Fibroblast of pulmonary artery (primary cell): ENCODE results near the gene ASPDH.

Experiments used
- DNase-seq: peaks from one replicate; pipeline ENCODE4 v3.0.0-alpha.2; 2010; ENCODE audit warnings: low read depth
- H3K4me3 ChIP-seq: replicated peaks from 2 replicates; pipeline ENCODE4 v1.5.1; 2011; ENCODE audit warnings: low read depth, mild to moderate bottlenecking, control low read depth, low read length, moderate library complexity
- TF ChIP-seq, protein P1 (sequence below): IDR thresholded peaks from 2 replicates; pipeline ENCODE4 v1.5.1; 2011; ENCODE audit warnings: mild to moderate bottlenecking, control low read depth, low read length, inconsistent platforms; ENCODE audit errors: missing control alignments

Gene ASPDH

GRCh38 chr19:50510121-50510670 is 3.5 kb downstream of the ASPDH start:
- TF ChIP-seq, protein P1, sequence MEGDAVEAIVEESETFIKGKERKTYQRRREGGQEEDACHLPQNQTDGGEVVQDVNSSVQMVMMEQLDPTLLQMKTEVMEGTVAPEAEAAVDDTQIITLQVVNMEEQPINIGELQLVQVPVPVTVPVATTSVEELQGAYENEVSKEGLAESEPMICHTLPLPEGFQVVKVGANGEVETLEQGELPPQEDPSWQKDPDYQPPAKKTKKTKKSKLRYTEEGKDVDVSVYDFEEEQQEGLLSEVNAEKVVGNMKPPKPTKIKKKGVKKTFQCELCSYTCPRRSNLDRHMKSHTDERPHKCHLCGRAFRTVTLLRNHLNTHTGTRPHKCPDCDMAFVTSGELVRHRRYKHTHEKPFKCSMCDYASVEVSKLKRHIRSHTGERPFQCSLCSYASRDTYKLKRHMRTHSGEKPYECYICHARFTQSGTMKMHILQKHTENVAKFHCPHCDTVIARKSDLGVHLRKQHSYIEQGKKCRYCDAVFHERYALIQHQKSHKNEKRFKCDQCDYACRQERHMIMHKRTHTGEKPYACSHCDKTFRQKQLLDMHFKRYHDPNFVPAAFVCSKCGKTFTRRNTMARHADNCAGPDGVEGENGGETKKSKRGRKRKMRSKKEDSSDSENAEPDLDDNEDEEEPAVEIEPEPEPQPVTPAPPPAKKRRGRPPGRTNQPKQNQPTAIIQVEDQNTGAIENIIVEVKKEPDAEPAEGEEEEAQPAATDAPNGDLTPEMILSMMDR = no peak

GRCh38 chr19:50509366-50509765 is 4.3 kb downstream of the ASPDH start:
- no peak for DNase-seq
- TF ChIP-seq, protein P1 = no peak
- no peak overlapping the region for H3K4me3 ChIP-seq

More at GRCh38 chr19:50510121-50510670, 3.5 kb downstream of the ASPDH start:
- H3K4me3 ChIP-seq = peak overlapping the region; percentile 95
- DNase-seq = no peak

- TF ChIP-seq, protein P1 = no peak
- no peak overlapping the region for H3K4me3 ChIP-seq
- DNase-seq = no peak
Measured at GRCh38 chr19:50508843-50509190, 4.9 kb downstream of the ASPDH start.

- TF ChIP-seq, protein P1 = no peak
- no peak overlapping the region for H3K4me3 ChIP-seq
Measured at GRCh38 chr19:50507376-50507775, 6.3 kb downstream of the ASPDH start.

DNA sequence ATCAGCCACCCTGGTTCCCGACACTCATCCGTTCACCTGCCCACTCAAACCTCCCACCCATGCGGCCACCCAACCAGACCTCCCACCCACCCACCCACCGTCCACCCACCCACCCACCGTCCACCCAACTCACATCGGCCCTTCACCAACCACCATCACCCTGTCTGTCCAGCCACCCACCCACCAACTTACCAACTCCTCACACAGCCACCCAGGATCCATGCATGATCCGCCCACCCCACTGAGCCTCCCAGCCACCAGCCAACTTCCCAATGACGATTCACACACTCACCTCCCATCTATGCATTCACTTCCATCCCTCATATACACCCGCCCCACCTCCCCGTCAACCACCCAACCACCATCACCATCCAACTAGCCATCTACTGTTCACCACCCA is 7.0 kb downstream of the ASPDH start:
- no peak for DNase-seq
- H3K4me3 ChIP-seq = no peak overlapping the region
- TF ChIP-seq, protein P1 = no peak

More at GRCh38 chr19:50507376-50507775, 6.3 kb downstream of the ASPDH start:
- no peak for DNase-seq

DNA sequence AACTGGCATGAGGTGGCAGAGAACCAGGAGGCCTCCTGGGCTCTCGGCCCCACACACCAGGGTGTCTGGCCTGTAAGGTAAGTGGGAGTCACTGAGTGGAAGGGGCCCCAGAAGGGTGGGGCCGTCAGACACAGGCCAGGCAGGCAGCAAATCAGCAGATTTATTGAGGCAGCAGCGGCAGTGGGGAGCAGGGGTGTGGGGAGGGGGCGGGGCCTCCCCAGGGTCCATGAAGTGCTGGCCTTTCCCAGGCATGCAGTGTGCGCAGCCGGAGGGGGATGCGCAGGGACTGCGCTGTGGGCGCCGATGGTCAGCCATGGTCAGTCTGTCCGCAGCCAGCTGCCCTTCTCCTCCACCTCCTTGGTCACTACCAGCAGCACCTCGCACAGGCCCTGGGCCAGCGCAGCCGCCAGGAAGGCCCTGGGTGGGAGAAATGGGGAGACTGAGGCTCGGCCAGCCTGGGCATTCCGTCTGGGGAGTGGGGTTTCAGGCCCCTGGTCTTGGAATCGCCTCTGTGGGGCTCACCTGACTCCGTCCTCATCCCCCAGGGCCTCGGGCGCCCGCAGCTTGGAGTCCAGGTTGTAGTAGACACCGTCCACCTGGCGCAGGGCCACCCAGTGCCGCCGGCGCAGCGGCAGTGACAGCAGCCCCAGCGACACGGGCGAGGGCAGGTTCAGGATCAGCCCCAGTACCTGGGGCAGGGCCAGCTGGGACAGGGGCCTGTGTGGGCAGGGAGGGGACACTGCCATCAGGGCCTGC is 7.7 kb downstream of the ASPDH start:
- no peak overlapping the region for H3K4me3 ChIP-seq
- DNase-seq = no peak
- TF ChIP-seq, protein P1 = no peak
